Activated CD4-positive, alpha-beta T cell treated with anti-CD3 and anti-CD28 coated beads, Interleukin-2, amount 50 U/mL, for 4 hours (primary cell): ENCODE measurements around the gene ERC2.
"Not testable (repeated sequence)": the region's sequence is repeated elsewhere in the genome, so short reads cannot be mapped to it uniquely, and the experiment has no call there.

ENCODE experiments used
- DNase-seq, 2 experiments: peaks; one replicate each; pipeline ENCODE4 v3.0.0-alpha.2; 2020

ERC2 gene

GRCh38 chr3:56113231-56113630 lies 355.0 kb downstream of the ERC2 start:
- no peak for DNase-seq

GRCh38 chr3:56111606-56112304 lies 356.5 kb downstream of the ERC2 start:
- DNase-seq: no peak

- DNase-seq: no peak
Observed at GRCh38 chr3:56110886-56111285, 357.4 kb downstream of the ERC2 start.

GRCh38 chr3:56107157-56107556 lies 361.1 kb downstream of the ERC2 start:
- no peak for DNase-seq

- no peak for DNase-seq
Observed at GRCh38 chr3:56102032-56102431, 366.2 kb downstream of the ERC2 start.

GRCh38 chr3:56101576-56101975 lies 366.7 kb downstream of the ERC2 start:
- no peak for DNase-seq

GRCh38 chr3:56096999-56097398 lies 371.3 kb downstream of the ERC2 start:
- DNase-seq: no peak

- DNase-seq: no peak
Observed at GRCh38 chr3:56094170-56094569, 374.1 kb downstream of the ERC2 start.

GRCh38 chr3:56089739-56090138 lies 378.5 kb downstream of the ERC2 start:
- DNase-seq: no peak

- DNase-seq: no peak
Observed at GRCh38 chr3:56087451-56088053, 380.7 kb downstream of the ERC2 start.

- no peak for DNase-seq
Observed at GRCh38 chr3:56086355-56086754, 381.9 kb downstream of the ERC2 start.

- no peak for DNase-seq
Observed at GRCh38 chr3:56081246-56081645, 387.0 kb downstream of the ERC2 start.

- DNase-seq: no peak
Observed at GRCh38 chr3:56076746-56077145, 391.5 kb downstream of the ERC2 start.

- no peak for DNase-seq
Observed at GRCh38 chr3:56075089-56075488, 393.2 kb downstream of the ERC2 start.

- DNase-seq: no peak
Observed at GRCh38 chr3:56069766-56070165, 398.5 kb downstream of the ERC2 start.

GRCh38 chr3:56066405-56066804 lies 401.9 kb downstream of the ERC2 start:
- not testable (repeated sequence) for DNase-seq

GRCh38 chr3:56064684-56065083 lies 403.6 kb downstream of the ERC2 start:
- no peak for DNase-seq

GRCh38 chr3:56061279-56061626 lies 407.0 kb downstream of the ERC2 start:
- DNase-seq: no peak

- DNase-seq: no peak
Observed at GRCh38 chr3:56060521-56061278, 407.6 kb downstream of the ERC2 start.

GRCh38 chr3:56059731-56060130 lies 408.5 kb downstream of the ERC2 start:
- DNase-seq: no peak

GRCh38 chr3:56055951-56056350 lies 412.3 kb downstream of the ERC2 start:
- DNase-seq: no peak

- DNase-seq: no peak
Observed at GRCh38 chr3:56055546-56055945, 412.7 kb downstream of the ERC2 start.

GRCh38 chr3:56054844-56055243 lies 413.4 kb downstream of the ERC2 start:
- no peak for DNase-seq

- no peak for DNase-seq
Observed at GRCh38 chr3:56053727-56054126, 414.5 kb downstream of the ERC2 start.
